ENCODE results near the gene OR6V1. TPM values are rescaled to one million over a fixed set of nuclear protein-coding genes. Genes with fewer than 3 reads are reported as not detected.
A peak's percentile ranks its signal among the peaks of the same experiment; 100 is the strongest.

OR6V1 gene
- polyA plus RNA-seq, 4 donors: not detected

DNA sequence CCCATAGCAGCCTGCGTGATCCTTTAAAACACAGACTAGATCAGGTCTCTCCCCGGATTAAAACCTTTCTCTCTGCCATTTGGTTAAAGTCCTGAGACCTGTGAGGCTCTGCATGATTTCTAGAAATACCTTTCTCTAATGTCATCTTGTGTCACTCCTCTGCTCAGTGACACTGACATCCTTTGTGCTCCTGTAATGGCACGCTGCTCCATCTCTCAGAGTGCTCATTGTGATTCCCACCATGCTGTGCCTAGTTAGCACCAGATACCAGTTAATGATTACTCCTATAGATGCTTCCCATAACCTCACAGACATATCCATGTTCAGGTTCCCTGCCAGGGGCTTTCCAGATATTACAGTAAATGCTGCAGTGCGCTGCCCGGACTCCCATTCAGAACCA is 13.5 kb upstream of the OR6V1 start:
- H3K27ac ChIP-seq (ENCODE audit: low read depth in 1 of 3, low read length in 2 of 3): no peak overlapping the region
- no peaks in the 10 kb centered on the region for H3K36me3 ChIP-seq (ENCODE audit: control insufficient read depth in 3 of 3, insufficient read depth in 2 of 3, low read depth in 1 of 3, low read length in 3 of 3)
- FAIRE-seq (no peak), DNase-seq (no peak)
- 90 to 93% (median 90%) methylated on average over 5 of the region's 5 CpGs for WGBS, 3 donors
- H3K27me3 ChIP-seq (ENCODE audit: control insufficient read depth in 3 of 3, insufficient read depth in 3 of 3, low read length in 3 of 3): no peaks in the 10 kb centered on the region
- peaks cover 2 to 36% (median 6%) of the 10 kb centered on the region in 3 donors for H3K4me1 ChIP-seq (ENCODE audit: control insufficient read depth in 3 of 3, insufficient read depth in 2 of 3, low read depth in 1 of 3, low read length in 2 of 3)
- no peak overlapping the region for H3K4me3 ChIP-seq (ENCODE audit: low read depth in 1 of 3, low read length in 3 of 3)
- no peaks in the 10 kb centered on the region for H3K9me3 ChIP-seq (ENCODE audit: control insufficient read depth in 2 of 2, insufficient read depth in 1 of 2, low read depth in 1 of 2, low read length in 1 of 2)

- WGBS, 3 donors: 44 to 73% (median 54%) methylated on average over 3 of the region's 3 CpGs
- H3K4me1 ChIP-seq (ENCODE audit: control insufficient read depth in 3 of 3, insufficient read depth in 2 of 3, low read depth in 1 of 3, low read length in 2 of 3): peaks cover 2 to 41% (median 6%) of the 10 kb centered on the region in 3 donors
- DNase-seq (peak; percentile 44 to 53), FAIRE-seq (no peak)
- H3K4me3 ChIP-seq (ENCODE audit: low read depth in 1 of 3, low read length in 3 of 3): no peak overlapping the region
- no peaks in the 10 kb centered on the region for H3K27me3 ChIP-seq (ENCODE audit: control insufficient read depth in 3 of 3, insufficient read depth in 3 of 3, low read length in 3 of 3)
- no peaks in the 10 kb centered on the region for H3K9me3 ChIP-seq (ENCODE audit: control insufficient read depth in 2 of 2, insufficient read depth in 1 of 2, low read depth in 1 of 2, low read length in 1 of 2)
- H3K36me3 ChIP-seq (ENCODE audit: control insufficient read depth in 3 of 3, insufficient read depth in 2 of 3, low read depth in 1 of 3, low read length in 3 of 3): no peaks in the 10 kb centered on the region
- H3K27ac ChIP-seq (ENCODE audit: low read depth in 1 of 3, low read length in 2 of 3): no peak overlapping the region
Observed at GRCh38 chr7:143040209-143040715, 11.9 kb upstream of the OR6V1 start.

GRCh38 chr7:143041346-143041745 is 10.8 kb upstream of the OR6V1 start:
- DNase-seq (no peak), FAIRE-seq (no peak)
- WGBS, 3 donors: 94 to 95% (median 95%) methylated on average over 6 of the region's 6 CpGs
- H3K36me3 ChIP-seq (ENCODE audit: control insufficient read depth in 3 of 3, insufficient read depth in 2 of 3, low read depth in 1 of 3, low read length in 3 of 3): no peaks in the 10 kb centered on the region
- H3K27ac ChIP-seq (ENCODE audit: low read depth in 1 of 3, low read length in 2 of 3): no peak overlapping the region
- H3K4me1 ChIP-seq (ENCODE audit: control insufficient read depth in 3 of 3, insufficient read depth in 2 of 3, low read depth in 1 of 3, low read length in 2 of 3): peaks cover 2 to 41% (median 6%) of the 10 kb centered on the region in 3 donors
- H3K27me3 ChIP-seq (ENCODE audit: control insufficient read depth in 3 of 3, insufficient read depth in 3 of 3, low read length in 3 of 3): no peaks in the 10 kb centered on the region
- no peak overlapping the region for H3K4me3 ChIP-seq (ENCODE audit: low read depth in 1 of 3, low read length in 3 of 3)
- H3K9me3 ChIP-seq (ENCODE audit: control insufficient read depth in 2 of 2, insufficient read depth in 1 of 2, low read depth in 1 of 2, low read length in 1 of 2): no peaks in the 10 kb centered on the region

- peak overlapping the region; percentile 39 to 87 (median 42) for H3K27ac ChIP-seq (ENCODE audit: low read depth in 1 of 3, low read length in 2 of 3)
- DNase-seq (no peak), FAIRE-seq (no peak)
- H3K27me3 ChIP-seq (ENCODE audit: control insufficient read depth in 3 of 3, insufficient read depth in 3 of 3, low read length in 3 of 3): no peaks in the 10 kb centered on the region
- H3K9me3 ChIP-seq (ENCODE audit: control insufficient read depth in 2 of 2, insufficient read depth in 1 of 2, low read depth in 1 of 2, low read length in 1 of 2): no peaks in the 10 kb centered on the region
- 19 to 50% (median 49%) methylated on average over 3 of the region's 3 CpGs for WGBS, 3 donors
- peaks cover 2 to 45% (median 6%) of the 10 kb centered on the region in 3 donors for H3K4me1 ChIP-seq (ENCODE audit: control insufficient read depth in 3 of 3, insufficient read depth in 2 of 3, low read depth in 1 of 3, low read length in 2 of 3)
- no peak overlapping the region for H3K4me3 ChIP-seq (ENCODE audit: low read depth in 1 of 3, low read length in 3 of 3)
- H3K36me3 ChIP-seq (ENCODE audit: control insufficient read depth in 3 of 3, insufficient read depth in 2 of 3, low read depth in 1 of 3, low read length in 3 of 3): no peaks in the 10 kb centered on the region
Observed at GRCh38 chr7:143042159-143042789, 9.9 kb upstream of the OR6V1 start.

DNA sequence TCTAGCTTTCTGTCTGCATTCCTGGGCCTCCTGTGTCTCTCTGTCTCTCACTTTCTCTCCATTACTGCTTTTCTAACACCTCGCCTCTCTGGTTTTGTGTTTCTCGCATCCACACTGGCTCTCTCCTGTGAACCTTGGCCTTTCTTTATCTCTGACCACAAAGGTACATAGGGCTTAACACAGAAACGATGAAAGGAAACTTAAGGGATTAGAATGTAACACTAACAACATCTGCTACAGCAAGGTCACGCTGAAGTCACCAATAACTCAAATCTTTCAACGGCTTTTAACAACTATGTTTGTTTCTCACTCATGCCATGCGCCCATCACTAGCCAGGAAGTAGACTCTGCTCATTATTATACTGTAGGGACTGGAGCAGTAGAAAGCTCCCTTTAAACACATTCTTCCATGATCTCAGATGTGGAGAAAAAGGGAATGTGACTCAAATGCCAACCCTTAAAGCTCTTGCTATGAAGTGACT is 9.3 kb upstream of the OR6V1 start:
- no peak overlapping the region for H3K4me3 ChIP-seq (ENCODE audit: low read depth in 1 of 3, low read length in 3 of 3)
- 7 to 40% (median 24%) methylated on average over 6 of the region's 6 CpGs for WGBS, 3 donors
- DNase-seq (peak; percentile 81 to 90), FAIRE-seq (no peak)
- H3K36me3 ChIP-seq (ENCODE audit: control insufficient read depth in 3 of 3, insufficient read depth in 2 of 3, low read depth in 1 of 3, low read length in 3 of 3): no peaks in the 10 kb centered on the region
- peak overlapping the region in 2 of 3 donors; percentile 42 to 87 for H3K27ac ChIP-seq (ENCODE audit: low read depth in 1 of 3, low read length in 2 of 3)
- no peaks in the 10 kb centered on the region for H3K9me3 ChIP-seq (ENCODE audit: control insufficient read depth in 2 of 2, insufficient read depth in 1 of 2, low read depth in 1 of 2, low read length in 1 of 2)
- H3K27me3 ChIP-seq (ENCODE audit: control insufficient read depth in 3 of 3, insufficient read depth in 3 of 3, low read length in 3 of 3): no peaks in the 10 kb centered on the region
- peaks cover 2 to 45% (median 6%) of the 10 kb centered on the region in 3 donors for H3K4me1 ChIP-seq (ENCODE audit: control insufficient read depth in 3 of 3, insufficient read depth in 2 of 3, low read depth in 1 of 3, low read length in 2 of 3)

DNA sequence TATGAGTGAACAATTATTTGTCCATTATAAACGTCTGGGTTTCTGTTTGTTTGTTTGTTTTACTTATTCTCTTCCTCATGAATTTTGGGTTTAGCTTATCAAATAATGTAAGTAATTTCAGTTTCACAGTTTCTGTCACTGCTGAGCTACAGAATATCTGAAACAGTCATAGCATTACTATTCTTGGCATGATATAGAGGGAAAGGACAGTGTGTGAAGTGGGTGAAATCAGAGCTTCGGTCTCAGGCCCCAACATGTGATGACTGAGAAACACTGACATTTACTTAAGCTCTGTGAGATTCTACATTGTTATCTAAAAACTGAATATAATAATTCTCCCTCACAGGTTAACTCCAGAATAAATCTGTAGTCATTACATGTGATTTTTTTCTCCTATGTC is 8.8 kb upstream of the OR6V1 start:
- FAIRE-seq (no peak), DNase-seq (no peak)
- Histone ChIP-seq H3K9me3 (ENCODE audit: control insufficient read depth in 2 of 2, insufficient read depth in 1 of 2, low read depth in 1 of 2, low read length in 1 of 2) (no peaks in the 10 kb centered on the region), H3K27ac (ENCODE audit: low read depth in 1 of 3, low read length in 2 of 3) (peak overlapping the region in 2 of 3 donors; percentile 39 to 87), H3K4me3 (ENCODE audit: low read depth in 1 of 3, low read length in 3 of 3) (no peak overlapping the region), H3K36me3 (ENCODE audit: control insufficient read depth in 3 of 3, insufficient read depth in 2 of 3, low read depth in 1 of 3, low read length in 3 of 3) (no peaks in the 10 kb centered on the region), H3K4me1 (ENCODE audit: control insufficient read depth in 3 of 3, insufficient read depth in 2 of 3, low read depth in 1 of 3, low read length in 2 of 3) (peaks cover 2 to 48% (median 6%) of the 10 kb centered on the region in 3 donors), H3K27me3 (ENCODE audit: control insufficient read depth in 3 of 3, insufficient read depth in 3 of 3, low read length in 3 of 3) (no peaks in the 10 kb centered on the region)
- 26 to 38% (median 37%) methylated on average over 2 of the region's 2 CpGs for WGBS, 3 donors

DNA sequence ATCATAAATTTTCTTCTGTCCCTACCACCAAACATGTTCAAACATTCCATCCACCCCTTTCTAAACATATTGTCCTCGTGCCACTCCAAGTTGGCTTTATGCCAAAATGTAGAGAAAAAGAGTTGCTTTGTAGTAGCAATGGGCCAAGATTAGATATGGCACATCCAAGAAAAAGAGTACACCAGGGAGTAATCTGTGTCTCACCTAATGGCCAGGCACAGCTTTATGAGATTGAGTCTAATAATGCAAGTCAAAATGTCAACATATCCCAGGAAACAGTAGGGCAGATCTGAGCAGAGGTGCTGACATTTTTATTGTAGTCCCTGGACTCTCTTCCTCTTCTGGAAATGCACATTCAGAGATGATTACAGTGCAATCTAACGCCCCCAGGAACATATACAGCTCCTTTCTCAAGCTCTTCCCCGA is 5.7 kb upstream of the OR6V1 start:
- Histone ChIP-seq H3K36me3 (ENCODE audit: control insufficient read depth in 3 of 3, insufficient read depth in 2 of 3, low read depth in 1 of 3, low read length in 3 of 3) (no peaks in the 10 kb centered on the region), H3K4me1 (ENCODE audit: control insufficient read depth in 3 of 3, insufficient read depth in 2 of 3, low read depth in 1 of 3, low read length in 2 of 3) (peaks cover 6 to 48% (median 8%) of the 10 kb centered on the region in 3 donors), H3K9me3 (ENCODE audit: control insufficient read depth in 2 of 2, insufficient read depth in 1 of 2, low read depth in 1 of 2, low read length in 1 of 2) (no peaks in the 10 kb centered on the region), H3K27me3 (ENCODE audit: control insufficient read depth in 3 of 3, insufficient read depth in 3 of 3, low read length in 3 of 3) (no peaks in the 10 kb centered on the region), H3K4me3 (ENCODE audit: low read depth in 1 of 3, low read length in 3 of 3) (no peak overlapping the region), H3K27ac (ENCODE audit: low read depth in 1 of 3, low read length in 2 of 3) (no peak overlapping the region)
- DNase-seq (peak; percentile 26 to 30), FAIRE-seq (no peak)
- WGBS, 3 donors: 12 to 32% (median 23%) methylated on average over 3 of the region's 3 CpGs

DNA sequence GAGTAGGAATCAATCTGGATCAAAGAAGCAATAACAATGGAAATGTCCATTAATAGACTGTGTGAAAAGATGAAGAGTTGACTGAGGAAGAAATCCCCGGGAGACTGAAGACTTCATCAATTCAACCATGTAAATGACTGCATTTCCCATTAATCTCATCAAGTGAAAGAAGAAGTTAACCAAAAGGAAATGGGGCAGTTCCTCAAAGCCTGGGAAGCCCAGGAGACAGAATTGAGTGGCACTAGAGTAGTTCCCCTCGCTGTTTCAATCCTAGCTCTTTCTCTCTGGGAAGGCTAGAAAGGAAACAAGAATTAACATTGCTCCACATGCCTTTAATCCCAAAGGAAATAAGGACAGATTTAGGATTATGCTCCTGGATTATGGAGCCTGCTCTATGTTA is 4.8 kb upstream of the OR6V1 start:
- Histone ChIP-seq H3K4me3 (ENCODE audit: low read depth in 1 of 3, low read length in 3 of 3) (no peak overlapping the region), H3K36me3 (ENCODE audit: control insufficient read depth in 3 of 3, insufficient read depth in 2 of 3, low read depth in 1 of 3, low read length in 3 of 3) (no peaks in the 10 kb centered on the region), H3K27ac (ENCODE audit: low read depth in 1 of 3, low read length in 2 of 3) (no peak overlapping the region), H3K4me1 (ENCODE audit: control insufficient read depth in 3 of 3, insufficient read depth in 2 of 3, low read depth in 1 of 3, low read length in 2 of 3) (peaks cover 3 to 39% (median 8%) of the 10 kb centered on the region in 3 donors), H3K27me3 (ENCODE audit: control insufficient read depth in 3 of 3, insufficient read depth in 3 of 3, low read length in 3 of 3) (no peaks in the 10 kb centered on the region), H3K9me3 (ENCODE audit: control insufficient read depth in 2 of 2, insufficient read depth in 1 of 2, low read depth in 1 of 2, low read length in 1 of 2) (no peaks in the 10 kb centered on the region)
- DNase-seq (no peak), FAIRE-seq (no peak)
- WGBS, 3 donors: 68 to 89% (median 70%) methylated on average over 2 of the region's 2 CpGs
